Measurements from ENCODE around the gene DDR1.
"Not testable (repeated sequence)": the region's sequence is repeated elsewhere in the genome, so short reads cannot be mapped to it uniquely, and the experiment has no call there.

DDR1 gene

DNA sequence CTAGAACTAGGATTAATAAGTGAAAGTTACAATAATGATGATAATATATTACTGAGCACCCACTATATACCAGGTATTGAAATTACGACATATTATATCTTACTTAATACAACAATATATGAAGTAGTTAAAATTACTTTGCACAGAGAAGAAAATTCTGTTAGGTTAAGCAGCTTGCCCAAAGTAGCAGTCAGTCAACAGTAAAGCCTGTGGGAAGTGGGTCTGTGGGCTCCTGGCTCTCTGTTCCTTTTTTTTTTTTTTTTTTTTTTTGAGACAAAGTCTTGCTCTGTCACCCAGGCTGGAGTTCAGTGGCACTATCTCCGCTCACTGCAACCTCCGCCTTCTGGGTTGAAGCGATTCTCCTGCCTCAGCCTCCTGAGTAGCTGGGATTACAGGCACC is 18.9 kb downstream of the DDR1 start:
- no peak overlapping the region for H3K4me3 ChIP-seq (ENCODE audit: low read depth, low read length)
- TF ChIP-seq, protein P1, sequence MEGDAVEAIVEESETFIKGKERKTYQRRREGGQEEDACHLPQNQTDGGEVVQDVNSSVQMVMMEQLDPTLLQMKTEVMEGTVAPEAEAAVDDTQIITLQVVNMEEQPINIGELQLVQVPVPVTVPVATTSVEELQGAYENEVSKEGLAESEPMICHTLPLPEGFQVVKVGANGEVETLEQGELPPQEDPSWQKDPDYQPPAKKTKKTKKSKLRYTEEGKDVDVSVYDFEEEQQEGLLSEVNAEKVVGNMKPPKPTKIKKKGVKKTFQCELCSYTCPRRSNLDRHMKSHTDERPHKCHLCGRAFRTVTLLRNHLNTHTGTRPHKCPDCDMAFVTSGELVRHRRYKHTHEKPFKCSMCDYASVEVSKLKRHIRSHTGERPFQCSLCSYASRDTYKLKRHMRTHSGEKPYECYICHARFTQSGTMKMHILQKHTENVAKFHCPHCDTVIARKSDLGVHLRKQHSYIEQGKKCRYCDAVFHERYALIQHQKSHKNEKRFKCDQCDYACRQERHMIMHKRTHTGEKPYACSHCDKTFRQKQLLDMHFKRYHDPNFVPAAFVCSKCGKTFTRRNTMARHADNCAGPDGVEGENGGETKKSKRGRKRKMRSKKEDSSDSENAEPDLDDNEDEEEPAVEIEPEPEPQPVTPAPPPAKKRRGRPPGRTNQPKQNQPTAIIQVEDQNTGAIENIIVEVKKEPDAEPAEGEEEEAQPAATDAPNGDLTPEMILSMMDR (IDR thresholded peaks at IDR 0.05; ENCODE audit: insufficient read depth, low read depth, low read length, missing control alignments): no peak
- no peak for DNase-seq (ENCODE audit: low read depth)

DNA sequence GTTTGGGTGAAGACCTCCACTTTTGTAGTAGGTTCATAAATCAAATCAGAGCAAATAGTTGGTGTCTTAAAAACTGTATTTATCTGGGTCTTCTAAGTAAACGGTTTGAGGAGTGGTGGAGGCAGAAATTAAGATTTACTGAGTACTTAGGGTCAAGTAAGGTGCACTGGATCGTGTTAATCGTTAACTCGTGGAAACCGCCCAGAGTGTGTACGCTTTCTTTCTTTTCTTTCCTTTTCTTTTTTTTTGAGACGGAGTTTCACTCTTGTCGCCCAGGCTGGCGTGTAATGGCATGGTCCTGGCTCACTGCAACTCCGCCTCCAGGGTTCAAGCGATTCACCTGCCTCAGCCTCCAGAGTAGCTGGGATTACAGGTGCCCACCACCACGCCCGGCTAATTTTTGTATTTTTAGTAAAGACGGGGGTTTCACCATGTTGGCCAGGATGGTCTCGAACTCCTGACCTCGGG is 23.0 kb downstream of the DDR1 start:
- not testable (repeated sequence) for DNase-seq (ENCODE audit: low read depth)
- peak overlapping the region; percentile 90 for H3K4me3 ChIP-seq (ENCODE audit: low read depth, low read length)

DNA sequence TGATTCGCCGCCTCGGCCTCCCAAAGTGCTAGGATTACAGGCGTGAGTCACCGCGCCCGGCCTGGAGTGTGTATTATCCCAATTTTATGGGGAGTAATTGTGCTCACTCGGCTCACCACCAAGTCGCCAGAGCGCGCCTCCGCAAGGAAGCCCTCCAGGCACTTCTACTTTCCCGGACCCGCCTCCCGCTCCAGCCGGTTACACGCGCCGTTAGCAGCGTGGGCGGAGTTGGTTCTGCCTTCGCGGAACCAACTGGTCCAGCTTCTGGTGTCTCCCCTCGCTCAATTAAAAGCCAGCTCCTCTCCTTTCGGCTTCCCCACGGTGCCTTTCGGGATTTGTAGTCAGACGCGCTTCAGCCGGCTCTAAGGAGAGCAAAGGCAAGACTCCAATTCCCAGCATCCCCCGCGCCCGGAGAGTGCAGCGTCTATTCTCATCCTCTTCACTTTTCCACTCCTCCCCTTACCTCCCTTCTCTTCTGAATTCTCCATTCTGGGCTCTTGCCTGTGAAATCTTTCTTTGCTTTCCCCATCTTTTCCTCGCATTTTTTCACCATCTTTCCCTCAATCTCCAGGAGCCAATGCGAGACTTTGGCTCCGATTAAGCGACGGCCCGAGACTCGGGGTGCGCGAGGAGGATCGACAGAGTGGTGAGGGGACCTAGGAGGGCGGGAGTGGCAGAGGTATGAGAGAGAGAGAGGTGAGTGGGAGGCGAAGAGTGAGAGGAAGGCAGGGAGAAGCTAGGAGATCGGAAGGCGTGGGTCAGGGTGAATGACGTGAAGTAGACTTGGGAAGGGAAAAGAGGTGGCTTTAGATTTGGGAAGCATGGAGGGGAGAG is 23.7 kb downstream of the DDR1 start, which contains the start of gene GTF2H4:
Gene GTF2H4 (plus strand): TSS at position 450 of the 834 bp plus-strand sequence.
- TF ChIP-seq, protein P1 (IDR thresholded peaks at IDR 0.05; ENCODE audit: insufficient read depth, low read depth, low read length, missing control alignments): no peak
- peak within 1 kb of the TSS; percentile 90 for H3K4me3 ChIP-seq (ENCODE audit: low read depth, low read length)
- peak; percentile 99 for DNase-seq (ENCODE audit: low read depth)

DNA sequence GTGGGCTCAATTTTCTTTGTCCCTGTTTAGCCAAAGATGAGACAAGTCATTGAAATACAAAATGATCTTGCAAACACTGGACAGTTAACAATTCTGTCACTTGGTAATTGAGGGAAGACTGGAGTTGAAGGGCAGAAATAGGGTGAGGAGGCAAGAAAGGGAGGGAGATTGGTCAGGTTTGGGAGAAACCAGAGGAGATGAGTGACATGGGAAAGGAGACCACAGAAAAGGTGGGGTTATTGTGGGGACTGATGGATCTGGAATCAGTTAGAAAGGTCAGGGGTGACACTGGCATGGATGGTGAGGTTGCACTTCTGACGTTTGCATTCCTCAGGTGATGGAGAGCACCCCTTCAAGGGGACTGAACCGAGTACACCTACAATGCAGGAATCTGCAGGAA is 24.4 kb downstream of the DDR1 start:
- no peak for DNase-seq (ENCODE audit: low read depth)
- peak overlapping the region; percentile 90 for H3K4me3 ChIP-seq (ENCODE audit: low read depth, low read length)
- TF ChIP-seq, protein P1 (IDR thresholded peaks at IDR 0.05; ENCODE audit: insufficient read depth, low read depth, low read length, missing control alignments): no peak

DNA sequence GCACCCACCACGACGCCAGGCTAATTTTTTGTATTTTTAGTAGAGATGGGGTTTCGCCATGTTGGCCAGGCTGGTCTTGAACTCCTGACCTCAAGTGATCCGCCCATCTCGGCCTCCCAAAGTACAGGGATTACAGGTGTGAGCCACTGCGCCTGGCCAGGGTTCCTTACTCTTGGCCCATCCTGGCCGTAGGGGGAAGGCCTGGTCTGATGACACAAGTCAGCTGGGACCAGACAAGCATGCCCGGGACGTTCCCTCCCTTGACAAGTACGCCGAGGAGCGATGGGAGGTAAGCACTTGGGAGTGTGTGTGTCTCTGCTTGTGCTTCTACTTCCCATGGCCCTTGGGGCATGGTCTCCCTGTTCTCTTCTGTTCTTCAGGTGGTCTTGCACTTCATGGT is 26.2 kb downstream of the DDR1 start:
- not testable (repeated sequence) for DNase-seq (ENCODE audit: low read depth); H3K4me3 ChIP-seq (ENCODE audit: low read depth, low read length)

DNA sequence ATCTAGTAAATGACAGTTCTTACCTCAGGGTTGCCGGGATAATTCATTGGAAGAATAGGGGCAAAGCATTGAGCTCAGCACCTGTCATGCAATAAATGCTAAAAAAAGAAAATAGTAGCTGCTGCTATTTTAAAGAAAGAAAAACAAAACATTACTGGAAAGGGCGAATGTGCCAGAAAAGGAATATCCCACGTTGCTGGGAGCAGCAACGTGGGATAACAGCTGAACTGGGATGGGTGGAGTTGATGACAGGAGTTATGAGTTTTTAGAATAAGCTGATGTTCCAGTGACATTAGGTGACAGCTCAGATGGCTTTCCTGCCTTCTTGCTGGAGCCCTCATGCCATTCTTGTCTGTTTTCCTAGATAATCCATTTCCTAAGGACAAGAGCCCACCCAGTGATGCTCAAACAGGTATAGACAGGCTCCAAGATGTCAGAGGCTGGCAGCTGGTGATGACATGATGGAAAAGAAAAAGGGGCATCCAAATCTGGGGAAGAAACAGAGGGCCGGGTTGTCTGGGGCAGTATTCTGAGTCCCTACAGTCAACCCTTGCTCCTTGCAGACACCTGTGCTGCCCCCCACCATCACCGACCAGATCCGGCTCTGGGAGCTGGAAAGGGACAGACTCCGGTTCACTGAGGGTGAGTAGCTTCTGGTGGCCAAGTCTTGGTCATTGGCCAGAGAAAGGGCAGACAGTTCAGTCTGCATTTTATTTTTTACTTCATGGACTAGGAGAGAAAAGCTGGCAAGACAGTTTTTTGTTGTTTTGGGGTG is 28.6 kb downstream of the DDR1 start:
- no peak for DNase-seq (ENCODE audit: low read depth)
- H3K4me3 ChIP-seq (ENCODE audit: low read depth, low read length): no peak overlapping the region
- TF ChIP-seq, protein P1 (IDR thresholded peaks at IDR 0.05; ENCODE audit: insufficient read depth, low read depth, low read length, missing control alignments): no peak

DNA sequence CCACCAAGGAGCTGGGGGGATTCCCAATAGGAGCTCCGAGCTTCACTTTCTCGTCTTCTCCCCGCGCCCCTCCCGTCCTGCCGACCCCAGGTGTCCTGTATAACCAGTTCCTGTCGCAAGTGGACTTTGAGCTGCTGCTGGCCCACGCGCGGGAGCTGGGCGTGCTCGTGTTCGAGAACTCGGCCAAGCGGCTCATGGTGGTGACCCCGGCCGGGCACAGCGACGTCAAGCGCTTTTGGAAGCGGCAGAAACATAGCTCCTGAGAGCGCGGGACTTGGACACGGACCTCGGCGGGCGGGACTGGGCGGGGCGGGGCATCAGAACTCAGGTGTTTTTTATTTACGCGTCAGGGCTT is 29.4 kb downstream of the DDR1 start:
- TF ChIP-seq, protein P1 (IDR thresholded peaks at IDR 0.05; ENCODE audit: insufficient read depth, low read depth, low read length, missing control alignments): no peak
- no peak for DNase-seq (ENCODE audit: low read depth)
- H3K4me3 ChIP-seq (ENCODE audit: low read depth, low read length): peak overlapping the region; percentile 91

Data from GM12865 (cell line).